Mesodermal cell (in vitro differentiated cells): Measurements from ENCODE around the gene OR5T2. TPM values are rescaled to one million over a fixed set of nuclear protein-coding genes. Genes with fewer than 3 reads are reported as not detected.
"Not testable (repeated sequence)": the region's sequence is repeated elsewhere in the genome, so short reads cannot be mapped to it uniquely, and the experiment has no call there.

Experiments
- H3K27ac ChIP-seq: 2 replicates; pipeline ENCODE4 v1.7.0; 2013; ENCODE audit warnings: mild to moderate bottlenecking, low read depth, low read length, moderate library complexity; ENCODE audit not compliant: severe bottlenecking
- H3K36me3 ChIP-seq: 2 replicates; pipeline ENCODE4 v1.7.1; 2013; ENCODE audit warnings: mild to moderate bottlenecking, low read length, moderate library complexity; ENCODE audit not compliant: control insufficient read depth, insufficient read depth
- H3K4me1 ChIP-seq: one replicate; pipeline ENCODE4 v1.7.1; 2013; ENCODE audit warnings: mild to moderate bottlenecking, low read length; ENCODE audit not compliant: insufficient read depth, control insufficient read depth, poor library complexity, severe bottlenecking
- H3K4me3 ChIP-seq: 2 replicates; pipeline ENCODE4 v1.7.0; 2013; ENCODE audit warnings: low read length, control low read depth, mild to moderate bottlenecking; ENCODE audit not compliant: insufficient read depth, poor library complexity, severe bottlenecking; ENCODE audit errors: extremely low read depth
- H3K9me3 ChIP-seq: 2 replicates; pipeline ENCODE4 v1.7.1; 2013; ENCODE audit warnings: mild to moderate bottlenecking, low read length, moderate library complexity; ENCODE audit not compliant: control insufficient read depth
- WGBS, 2 experiments: methylation state at CpG; one replicate each; pipeline ENCODE4 v1.1.5; 2013; ENCODE audit warnings: missing lambda C conversion rate in 2 of 2; ENCODE audit not compliant: insufficient coverage in 2 of 2; 5-methylcytosine and 5-hydroxymethylcytosine counted together
- polyA plus RNA-seq, 2 experiments: library from polyadenylated mRNA; stranded (reverse); fragments of 50-300 nt; gene quantifications; one replicate each; pipeline ENCODE4 v1.2.3, GENCODE V29; 2013

OR5T2 gene
- not detected for polyA plus RNA-seq (2013, experiment 1 of 2)
- polyA plus RNA-seq (2013, experiment 2 of 2): not detected

DNA sequence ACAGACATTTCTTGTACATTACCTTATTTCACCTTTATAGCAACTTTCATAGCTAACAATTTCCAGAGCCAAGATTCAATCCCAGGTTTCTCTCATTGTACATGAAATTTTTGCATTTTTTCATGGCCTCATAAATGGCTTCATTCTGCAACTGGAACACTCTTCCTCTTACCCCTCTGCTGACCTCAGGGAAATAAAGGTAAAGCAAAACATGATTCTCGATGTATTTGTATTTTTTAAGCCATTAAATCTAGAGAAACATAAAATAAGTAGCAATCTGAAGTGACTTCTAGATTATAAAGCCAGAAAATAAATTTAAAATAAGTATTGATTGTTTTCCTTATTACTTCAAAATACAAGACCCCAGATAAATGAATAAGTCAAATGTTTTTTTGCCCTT, at the start of gene OR5T2:
OR5T2 (minus strand) TSS at position 101 of the 400 bp plus-strand sequence. CDS start 1,193 bp downstream, outside the sequence.
- Histone ChIP-seq H3K27ac (no peak within 1 kb of the TSS), H3K4me1 (no peaks in the 10 kb centered on the region), H3K9me3 (no peaks in the 10 kb centered on the region), H3K4me3 (no peak within 1 kb of the TSS), H3K36me3 (no peaks in the 10 kb centered on the region)
- no CpG with 5 or more reads among the region's 1 CpG for WGBS, 2 experiments

DNA sequence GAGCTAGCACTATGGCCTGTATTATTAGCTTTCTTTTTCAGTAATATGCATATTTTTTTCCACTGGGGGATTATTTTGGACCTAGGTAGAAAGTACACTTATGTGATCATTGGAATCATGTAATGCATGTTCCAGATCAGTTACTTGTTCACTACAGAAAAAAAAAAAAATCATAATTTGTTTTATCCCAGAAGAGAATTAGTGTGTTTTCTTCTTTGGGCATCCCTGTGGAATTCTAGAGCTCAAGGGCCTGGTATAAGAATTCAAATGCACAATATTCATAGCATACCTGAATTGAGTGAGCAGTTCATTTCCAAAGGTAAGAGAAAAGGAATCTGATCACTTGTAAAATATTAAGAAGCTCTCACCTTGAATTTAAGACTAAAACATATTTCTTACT, 39.8 kb upstream of the OR5T2 start, which contains the start of gene OR5T1:
OR5T1 (plus strand) TSS at position 301 of the 400 bp plus-strand sequence. CDS start 1,485 bp downstream, outside the sequence.
- no peak within 1 kb of the TSS for H3K27ac ChIP-seq
- H3K36me3 ChIP-seq: no peaks in the 10 kb centered on the region
- no peak within 1 kb of the TSS for H3K4me3 ChIP-seq
- H3K4me1 ChIP-seq: no peaks in the 10 kb centered on the region
- H3K9me3 ChIP-seq: no peaks in the 10 kb centered on the region

DNA sequence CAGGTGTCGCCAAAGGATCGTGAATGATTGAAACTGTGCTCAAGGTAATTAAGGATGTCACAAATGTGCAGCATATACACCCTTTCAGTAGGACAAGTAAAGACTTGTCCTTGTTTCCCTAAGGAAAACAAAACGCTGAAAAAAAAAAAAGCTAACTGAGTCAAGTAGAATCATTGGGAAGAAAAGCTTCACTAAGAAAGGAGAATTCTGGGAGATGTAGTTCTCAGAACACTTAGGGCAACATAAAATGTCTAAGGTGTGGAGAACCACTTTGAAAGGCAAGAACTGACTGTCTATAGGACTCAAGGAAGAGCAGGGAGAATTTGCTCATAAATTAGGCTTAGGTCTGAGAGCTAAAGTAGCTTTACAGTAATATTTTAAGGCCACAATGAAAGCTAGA, 37.0 kb upstream of the OR5T2 start:
- no peaks in the 10 kb centered on the region for H3K9me3 ChIP-seq
- H3K4me1 ChIP-seq: no peaks in the 10 kb centered on the region
- no peaks in the 10 kb centered on the region for H3K36me3 ChIP-seq
- H3K27ac ChIP-seq: no peak overlapping the region
- H3K4me3 ChIP-seq: no peak overlapping the region
- 29% methylated on average over 1 of the region's 3 CpGs; no CpG with 5 or more reads in 1 of the 2 experiments for WGBS, 2 experiments

DNA sequence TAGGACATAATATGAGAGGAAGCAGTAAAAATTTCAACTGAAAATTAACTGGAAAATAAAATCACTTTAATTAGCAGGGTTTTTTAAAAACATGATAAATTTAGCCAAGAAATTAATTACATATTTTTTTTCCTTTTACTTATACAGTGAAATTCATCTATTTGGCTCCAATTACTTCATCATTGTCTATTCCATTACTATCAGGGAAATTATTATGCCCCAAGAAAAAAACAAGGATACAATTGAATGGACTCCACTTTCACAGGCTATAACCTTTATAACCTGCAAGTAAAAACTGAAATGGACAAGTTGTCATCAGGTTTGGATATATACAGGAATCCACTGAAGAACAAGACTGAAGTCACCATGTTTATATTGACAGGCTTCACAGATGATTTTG, 17.9 kb upstream of the OR5T2 start, which contains the start of gene OR5T3:
OR5T3 (plus strand) TSS at position 301 of the 400 bp plus-strand sequence; CDS start at position 301, 0 bp downstream.
- Histone ChIP-seq H3K4me1 (no peaks in the 10 kb centered on the region), H3K27ac (no peak within 1 kb of the TSS), H3K4me3 (no peak within 1 kb of the TSS), H3K9me3 (no peaks in the 10 kb centered on the region), H3K36me3 (no peaks in the 10 kb centered on the region)

DNA sequence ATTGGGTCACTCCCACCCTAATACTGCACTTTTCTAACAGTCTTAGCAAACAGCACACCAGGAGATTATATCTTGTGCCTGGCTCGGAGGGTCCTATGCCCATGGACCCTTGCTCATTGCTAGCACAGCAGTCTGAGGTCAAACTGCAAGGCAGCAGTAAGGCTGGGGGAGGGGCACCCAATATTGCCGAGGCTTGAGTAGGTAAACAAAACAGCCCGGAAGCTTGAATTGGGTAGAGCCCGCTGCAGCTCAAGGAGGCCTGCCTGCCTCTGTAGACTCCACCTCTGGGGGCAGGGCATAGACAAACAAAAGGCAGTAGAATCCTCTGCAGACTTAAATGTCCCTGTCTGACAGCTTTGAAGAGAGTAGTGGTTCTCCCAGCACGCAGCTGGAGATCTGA, 14.3 kb downstream of the OR5T2 start:
- not testable (repeated sequence) for H3K27ac ChIP-seq, H3K36me3 ChIP-seq, H3K4me1 ChIP-seq, H3K9me3 ChIP-seq, H3K4me3 ChIP-seq
- 65 to 69% methylated on average over 3 to 4 of the region's 5 CpGs for WGBS, 2 experiments

DNA sequence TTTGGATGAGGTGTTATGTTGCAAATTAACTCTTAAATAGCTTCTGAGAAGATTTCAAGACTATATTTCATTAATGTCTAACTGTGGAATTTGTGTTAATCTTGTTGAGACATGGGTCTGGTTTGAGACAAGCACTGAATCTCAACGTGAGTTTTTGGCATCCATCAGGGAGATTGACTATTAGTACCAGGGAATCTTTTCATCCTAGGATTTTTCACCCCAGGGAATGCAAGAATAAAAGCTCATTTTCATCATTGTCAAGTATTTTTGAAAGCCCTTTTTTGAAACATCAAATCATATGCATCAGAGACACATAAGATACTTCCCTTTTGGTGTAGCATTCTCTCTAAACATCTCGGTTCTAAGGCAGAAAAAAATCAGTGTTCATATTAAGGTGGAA, 19.5 kb downstream of the OR5T2 start:
- H3K9me3 ChIP-seq: no peaks in the 10 kb centered on the region

DNA sequence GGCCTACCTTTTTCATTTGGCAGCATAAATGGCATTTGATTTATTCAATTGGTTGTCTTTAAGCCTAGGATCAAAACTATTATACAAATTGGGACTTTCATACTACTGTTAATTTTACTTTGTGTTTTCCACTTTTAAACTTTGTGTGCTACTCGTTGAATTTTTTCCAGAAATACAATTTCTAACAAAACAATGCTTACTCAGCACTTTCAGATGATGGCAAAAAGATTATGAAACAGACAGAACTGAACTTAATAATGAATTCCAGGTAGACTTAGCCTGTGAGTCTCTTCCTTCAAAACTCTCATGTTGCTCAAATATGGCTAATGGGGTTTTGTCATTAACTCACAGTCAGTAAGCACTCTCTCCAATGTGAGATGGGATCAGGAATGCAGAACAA, 26.3 kb downstream of the OR5T2 start:
- Histone ChIP-seq H3K9me3 (no peaks in the 10 kb centered on the region), H3K36me3 (no peaks in the 10 kb centered on the region), H3K27ac (no peak overlapping the region), H3K4me3 (no peak overlapping the region), H3K4me1 (no peaks in the 10 kb centered on the region)
- no CpG with 5 or more reads among the region's 1 CpG for WGBS, 2 experiments

More for the DNA sequence above, 19.5 kb downstream of the OR5T2 start:
- no peak overlapping the region for H3K4me3 ChIP-seq
- no peak overlapping the region for H3K27ac ChIP-seq
- H3K4me1 ChIP-seq: no peaks in the 10 kb centered on the region
- no peaks in the 10 kb centered on the region for H3K36me3 ChIP-seq
- WGBS, 2 experiments: no CpG with 5 or more reads among the region's 2 CpGs

DNA sequence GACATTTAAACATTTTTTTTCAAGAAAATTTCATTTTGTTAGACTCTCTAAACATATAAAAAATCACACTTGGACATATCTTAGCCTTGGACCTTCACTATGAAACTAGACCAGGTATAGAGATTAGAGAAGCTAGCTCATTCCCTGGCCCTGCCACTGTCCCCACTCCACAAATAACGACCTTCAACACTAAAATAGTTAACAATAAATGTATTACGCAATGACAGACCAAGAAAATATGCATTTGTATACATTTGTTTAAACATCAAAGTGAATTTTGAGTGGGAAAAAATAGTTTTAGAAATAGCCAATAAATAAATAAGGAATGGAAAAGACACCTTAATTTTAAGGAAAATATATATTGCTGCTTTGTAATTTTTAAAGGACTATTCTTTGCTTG, 36.7 kb downstream of the OR5T2 start:
- Histone ChIP-seq H3K27ac (no peak overlapping the region), H3K4me1 (no peaks in the 10 kb centered on the region), H3K4me3 (no peak overlapping the region), H3K36me3 (no peaks in the 10 kb centered on the region), H3K9me3 (no peaks in the 10 kb centered on the region)
- WGBS, 2 experiments: no CpG with 5 or more reads among the region's 2 CpGs

DNA sequence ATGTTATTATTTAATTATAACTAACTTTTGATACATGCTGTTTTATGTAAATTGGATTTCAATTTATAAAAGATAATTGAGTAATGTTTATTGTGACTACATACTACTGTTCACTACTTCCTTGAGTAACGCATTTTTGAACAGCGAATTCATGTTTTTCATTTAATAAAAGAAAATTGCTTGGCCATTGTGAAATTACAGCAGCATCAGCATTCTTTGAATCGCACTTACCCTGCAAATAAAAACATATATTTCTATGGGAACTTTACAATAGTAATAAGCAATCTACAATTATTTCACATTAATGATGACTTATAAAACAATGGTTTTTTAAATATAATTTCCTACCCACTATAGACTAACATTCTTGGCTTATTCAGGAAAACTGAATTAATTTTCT, 37.4 kb downstream of the OR5T2 start:
- Histone ChIP-seq H3K27ac (no peak overlapping the region), H3K4me3 (no peak overlapping the region), H3K36me3 (no peaks in the 10 kb centered on the region), H3K9me3 (no peaks in the 10 kb centered on the region), H3K4me1 (no peaks in the 10 kb centered on the region)
- WGBS, 2 experiments: no CpG with 5 or more reads among the region's 3 CpGs

DNA sequence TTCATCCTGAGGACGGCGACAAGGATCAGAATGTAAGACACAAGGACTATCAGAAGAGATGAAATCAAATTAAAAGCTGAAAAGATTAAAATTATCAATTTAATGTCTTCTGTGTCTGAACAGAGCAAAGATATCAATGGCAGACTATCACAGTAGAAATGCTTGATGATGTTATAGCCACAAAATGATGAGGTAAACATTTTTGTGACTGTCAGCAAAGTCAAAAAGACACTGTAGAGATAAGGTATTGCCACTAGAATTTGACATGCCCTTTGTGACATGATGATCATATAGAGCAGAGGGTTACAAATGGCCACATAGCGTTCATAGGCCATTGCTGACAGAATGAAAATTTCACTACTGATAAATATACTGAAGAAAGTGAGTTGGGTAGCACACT, 45.5 kb downstream of the OR5T2 start:
- Histone ChIP-seq H3K9me3 (no peaks in the 10 kb centered on the region), H3K27ac (no peak overlapping the region), H3K36me3 (no peaks in the 10 kb centered on the region), H3K4me1 (no peaks in the 10 kb centered on the region), H3K4me3 (no peak overlapping the region)
- WGBS, 2 experiments: 100% methylated on average over 2 of the region's 3 CpGs; no CpG with 5 or more reads in 1 of the 2 experiments

DNA sequence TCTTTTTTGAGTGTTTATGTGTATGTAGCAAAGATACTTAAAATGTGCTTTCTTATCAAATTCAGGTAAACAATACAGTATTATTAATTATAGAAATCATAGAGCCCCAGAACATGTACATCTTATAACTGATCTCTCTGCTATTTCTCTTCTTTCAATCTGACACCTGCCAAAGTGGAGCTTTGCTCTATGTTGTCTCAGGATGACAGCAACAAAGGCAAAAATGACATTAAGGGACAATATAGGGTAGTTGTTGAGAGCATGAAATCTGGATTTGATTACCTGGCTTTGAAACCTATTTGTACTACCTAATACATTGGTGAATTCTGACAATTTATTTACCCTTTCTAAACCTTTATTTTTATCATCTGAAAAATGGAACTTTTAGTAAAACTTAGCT, 50.6 kb downstream of the OR5T2 start:
- Histone ChIP-seq H3K4me1 (no peaks in the 10 kb centered on the region), H3K9me3 (no peaks in the 10 kb centered on the region), H3K4me3 (no peak overlapping the region), H3K36me3 (no peaks in the 10 kb centered on the region), H3K27ac (no peak overlapping the region)
